Cardiac fibroblast (primary cell): ENCODE measurements around the gene FAM76A.
A peak's percentile ranks its signal among the peaks of the same experiment; 100 is the strongest.
"Not testable (repeated sequence)": the region's sequence is repeated elsewhere in the genome, so short reads cannot be mapped to it uniquely, and the experiment has no call there.

Source experiments
- DNase-seq, 2 donors: peaks; one replicate each; pipeline versions ENCODE4 v3.0.0 to v3.0.0-alpha.2; 2010; ENCODE audit warnings: low read depth in 2 of 2
- H3K4me3 ChIP-seq, 2 donors: replicated peaks in 1 of 2; 1 replicate in 1 of 2; 2 replicates in 1 of 2; pipeline ENCODE4 v1.5.1; 2011; ENCODE audit warnings: low read depth in 2 of 2, low read length in 2 of 2, mild to moderate bottlenecking in 2 of 2, moderate library complexity in 1 of 2
- TF ChIP-seq, protein P1 (sequence below): IDR thresholded peaks from one replicate; pipeline ENCODE4 v1.5.1; 2011; ENCODE audit warnings: low read depth, mild to moderate bottlenecking, low read length, inconsistent platforms

Gene FAM76A

DNA sequence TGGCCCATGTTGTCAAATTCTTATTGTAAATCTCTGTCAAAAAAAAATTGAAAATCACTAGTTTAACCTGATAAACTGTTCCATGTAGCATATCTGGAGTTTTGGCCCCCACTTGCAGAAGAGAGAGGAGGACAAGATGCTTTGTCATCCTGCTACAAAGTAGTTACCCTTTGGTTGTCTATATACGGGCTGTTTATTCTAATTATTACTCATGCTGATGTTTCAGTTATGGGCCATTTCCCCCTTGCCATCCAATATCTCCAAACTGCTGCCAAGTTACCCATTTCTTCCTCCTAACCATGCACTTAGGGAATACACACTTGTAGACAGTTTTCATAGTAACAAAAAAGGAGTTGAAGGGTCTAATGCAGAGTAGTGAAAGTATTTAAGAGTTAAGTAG, 69.8 kb downstream of the FAM76A start:
- no peak overlapping the region for H3K4me3 ChIP-seq
- TF ChIP-seq, protein P1, sequence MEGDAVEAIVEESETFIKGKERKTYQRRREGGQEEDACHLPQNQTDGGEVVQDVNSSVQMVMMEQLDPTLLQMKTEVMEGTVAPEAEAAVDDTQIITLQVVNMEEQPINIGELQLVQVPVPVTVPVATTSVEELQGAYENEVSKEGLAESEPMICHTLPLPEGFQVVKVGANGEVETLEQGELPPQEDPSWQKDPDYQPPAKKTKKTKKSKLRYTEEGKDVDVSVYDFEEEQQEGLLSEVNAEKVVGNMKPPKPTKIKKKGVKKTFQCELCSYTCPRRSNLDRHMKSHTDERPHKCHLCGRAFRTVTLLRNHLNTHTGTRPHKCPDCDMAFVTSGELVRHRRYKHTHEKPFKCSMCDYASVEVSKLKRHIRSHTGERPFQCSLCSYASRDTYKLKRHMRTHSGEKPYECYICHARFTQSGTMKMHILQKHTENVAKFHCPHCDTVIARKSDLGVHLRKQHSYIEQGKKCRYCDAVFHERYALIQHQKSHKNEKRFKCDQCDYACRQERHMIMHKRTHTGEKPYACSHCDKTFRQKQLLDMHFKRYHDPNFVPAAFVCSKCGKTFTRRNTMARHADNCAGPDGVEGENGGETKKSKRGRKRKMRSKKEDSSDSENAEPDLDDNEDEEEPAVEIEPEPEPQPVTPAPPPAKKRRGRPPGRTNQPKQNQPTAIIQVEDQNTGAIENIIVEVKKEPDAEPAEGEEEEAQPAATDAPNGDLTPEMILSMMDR = no peak
- DNase-seq = no peak

DNA sequence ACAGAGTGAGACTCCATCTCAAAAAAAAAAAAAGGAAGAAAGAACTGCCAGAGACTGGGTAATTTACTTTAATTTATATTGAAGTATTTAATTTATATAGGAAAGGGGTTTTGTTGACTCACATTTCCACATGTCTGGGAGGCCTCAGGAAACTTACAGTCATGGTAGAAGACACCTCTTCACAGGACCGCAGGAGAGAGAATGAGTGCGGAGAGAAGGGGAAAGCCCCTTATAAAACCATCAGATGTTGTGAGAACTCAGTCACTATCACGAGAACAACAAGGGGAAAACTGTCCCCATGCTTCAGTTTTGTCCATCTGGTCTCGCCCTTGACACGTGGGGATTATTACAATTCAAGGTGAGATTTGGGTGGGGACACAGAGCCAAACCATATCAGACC, 79.0 kb downstream of the FAM76A start:
- no peak overlapping the region for H3K4me3 ChIP-seq
- no peak for DNase-seq
- TF ChIP-seq, protein P1 = no peak

DNA sequence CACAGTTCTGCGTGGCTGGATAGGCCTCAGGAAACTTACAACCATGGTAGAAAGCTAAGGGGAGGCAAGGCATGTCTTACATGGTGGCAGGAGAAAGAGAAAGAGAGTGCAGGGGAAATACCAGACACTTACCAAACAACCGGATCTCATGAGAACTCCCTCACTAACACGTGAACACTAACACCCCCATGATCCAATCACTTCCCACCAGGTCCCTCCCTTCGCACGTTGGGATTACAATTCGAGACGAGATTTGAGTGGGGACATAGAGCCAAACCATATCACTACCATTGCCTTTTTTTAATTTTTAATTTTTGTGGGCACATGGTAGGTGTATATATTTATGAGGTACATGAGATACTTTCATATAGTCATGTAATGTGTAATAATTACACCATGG, 81.0 kb downstream of the FAM76A start:
- no peak for DNase-seq
- TF ChIP-seq, protein P1 = no peak
- no peak overlapping the region for H3K4me3 ChIP-seq

DNA sequence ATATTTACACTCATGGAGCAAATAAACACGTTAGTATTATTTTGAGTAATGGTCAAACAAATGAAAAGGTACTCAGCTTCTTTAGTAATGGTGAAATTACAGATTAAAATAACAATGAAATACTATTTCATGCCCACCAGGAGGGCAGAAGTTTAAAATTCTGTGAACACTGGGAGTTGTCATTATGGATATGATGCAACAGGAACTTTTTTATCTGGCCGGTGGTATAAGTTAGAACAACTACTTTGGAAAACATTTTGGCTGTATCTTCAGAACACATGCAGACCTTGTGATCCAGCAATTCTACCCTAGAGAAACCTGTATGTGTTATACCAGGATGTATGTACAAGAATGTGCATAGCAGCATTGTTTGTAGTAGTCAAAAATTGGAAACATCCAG, 81.6 kb downstream of the FAM76A start:
- DNase-seq = peak in 1 of 2 donors; percentile 66
- H3K4me3 ChIP-seq = no peak overlapping the region
- TF ChIP-seq, protein P1 = no peak

DNA sequence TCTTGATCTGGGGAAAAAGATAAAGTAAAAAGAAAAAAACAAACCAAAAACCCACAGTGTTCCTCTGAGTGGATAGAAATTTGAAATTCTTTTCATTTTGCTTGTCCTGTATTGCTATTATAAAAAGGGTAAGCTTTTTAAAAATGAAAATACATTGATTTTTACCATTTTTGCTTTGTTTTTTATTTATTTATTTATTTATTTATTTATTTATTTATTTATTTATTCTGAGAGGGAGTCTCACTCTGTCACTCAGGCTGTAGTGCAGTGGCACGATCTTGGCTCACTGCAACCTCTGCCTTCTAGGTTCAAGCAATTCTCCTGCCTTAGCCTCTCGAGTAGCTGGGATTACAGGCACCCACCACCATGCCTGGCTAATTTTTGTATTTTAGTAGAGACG, 82.4 kb downstream of the FAM76A start:
- not testable (repeated sequence) for DNase-seq, H3K4me3 ChIP-seq

DNA sequence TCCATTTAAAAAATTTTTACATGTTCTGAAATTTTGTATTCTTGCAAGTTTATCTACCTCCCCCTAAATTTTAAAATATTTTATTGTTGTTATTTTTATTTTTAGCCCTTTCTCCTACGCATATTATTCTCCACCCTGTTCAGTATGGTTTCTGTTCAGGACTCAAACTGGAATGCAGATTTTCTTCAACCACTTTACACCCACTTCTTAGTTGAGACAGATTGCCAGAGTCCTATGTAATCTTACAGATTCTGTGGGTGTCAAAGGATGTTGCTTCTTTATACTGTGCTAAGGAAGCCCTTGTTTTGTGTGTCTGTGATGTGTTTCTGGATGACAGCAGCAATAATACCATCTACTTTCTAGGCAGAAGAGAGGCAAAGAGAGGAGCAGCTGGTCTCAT, 84.1 kb downstream of the FAM76A start:
- no peak for DNase-seq
- H3K4me3 ChIP-seq = no peak overlapping the region
- TF ChIP-seq, protein P1 = no peak

DNA sequence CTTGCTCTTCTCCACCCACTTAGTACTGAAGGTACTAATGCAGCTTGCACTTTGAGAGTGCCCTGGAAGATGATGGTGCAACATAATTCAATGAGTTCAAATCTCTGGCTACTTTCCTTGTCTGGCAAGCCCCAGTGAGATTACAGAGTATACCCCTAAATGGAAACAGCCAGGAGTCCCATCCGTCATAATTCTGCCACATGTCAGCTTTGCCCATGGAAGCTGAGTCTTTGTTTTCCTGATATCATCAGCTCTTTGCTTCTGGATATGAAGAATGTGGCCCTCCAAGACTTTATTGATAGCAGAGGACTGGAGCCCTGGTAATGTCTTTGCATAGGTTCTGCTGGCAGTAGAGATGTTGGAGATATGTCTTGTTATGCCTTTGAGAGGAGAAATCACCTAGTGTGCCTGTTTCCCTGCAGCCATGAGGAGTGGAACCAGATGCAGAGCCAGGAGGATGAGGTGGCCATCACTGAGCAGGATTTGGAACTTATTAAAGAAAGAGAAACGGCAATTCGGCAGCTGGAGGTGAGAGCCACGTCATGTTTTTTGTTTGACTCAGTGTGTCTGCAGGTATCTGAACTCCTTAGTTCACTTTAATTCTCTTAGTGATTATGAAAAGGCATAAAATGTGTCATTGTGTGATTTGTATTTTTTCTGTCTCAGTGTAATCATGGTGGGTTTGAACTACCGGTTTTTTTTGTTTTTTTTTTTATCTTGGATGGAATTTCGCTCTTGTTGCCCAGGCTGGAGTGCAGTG, 86.2 kb downstream of the FAM76A start:
- H3K4me3 ChIP-seq = no peak overlapping the region
- DNase-seq = no peak
- TF ChIP-seq, protein P1 = no peak
